AG09309 (cell line): Measurements from ENCODE around the gene ARHGAP23.

Experiments used
- DNase-seq: peaks from one replicate; pipeline ENCODE4 v3.0.0-alpha.2; 2010; ENCODE audit warnings: low read depth
- H3K4me3 ChIP-seq: 2 replicates; pipeline ENCODE4 v1.5.1; 2011; ENCODE audit warnings: mild to moderate bottlenecking, low read depth, low read length, moderate library complexity; ENCODE audit not compliant: control insufficient read depth
- TF ChIP-seq, protein P1 (sequence below): IDR thresholded peaks from 2 replicates; pipeline ENCODE4 v1.5.1; 2011; ENCODE audit warnings: mild to moderate bottlenecking, low read depth, low read length, inconsistent platforms; ENCODE audit not compliant: insufficient read depth, control insufficient read depth; ENCODE audit errors: missing control alignments

The ARHGAP23 gene

GRCh38 chr17:38417210-38417951 is 10.9 kb upstream of the ARHGAP23 start:
- no peak for DNase-seq
- TF ChIP-seq, protein P1, sequence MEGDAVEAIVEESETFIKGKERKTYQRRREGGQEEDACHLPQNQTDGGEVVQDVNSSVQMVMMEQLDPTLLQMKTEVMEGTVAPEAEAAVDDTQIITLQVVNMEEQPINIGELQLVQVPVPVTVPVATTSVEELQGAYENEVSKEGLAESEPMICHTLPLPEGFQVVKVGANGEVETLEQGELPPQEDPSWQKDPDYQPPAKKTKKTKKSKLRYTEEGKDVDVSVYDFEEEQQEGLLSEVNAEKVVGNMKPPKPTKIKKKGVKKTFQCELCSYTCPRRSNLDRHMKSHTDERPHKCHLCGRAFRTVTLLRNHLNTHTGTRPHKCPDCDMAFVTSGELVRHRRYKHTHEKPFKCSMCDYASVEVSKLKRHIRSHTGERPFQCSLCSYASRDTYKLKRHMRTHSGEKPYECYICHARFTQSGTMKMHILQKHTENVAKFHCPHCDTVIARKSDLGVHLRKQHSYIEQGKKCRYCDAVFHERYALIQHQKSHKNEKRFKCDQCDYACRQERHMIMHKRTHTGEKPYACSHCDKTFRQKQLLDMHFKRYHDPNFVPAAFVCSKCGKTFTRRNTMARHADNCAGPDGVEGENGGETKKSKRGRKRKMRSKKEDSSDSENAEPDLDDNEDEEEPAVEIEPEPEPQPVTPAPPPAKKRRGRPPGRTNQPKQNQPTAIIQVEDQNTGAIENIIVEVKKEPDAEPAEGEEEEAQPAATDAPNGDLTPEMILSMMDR = no peak
- H3K4me3 ChIP-seq = no peak overlapping the region

- no peak for DNase-seq
- TF ChIP-seq, protein P1 = no peak
- H3K4me3 ChIP-seq = no peak overlapping the region
Measured at GRCh38 chr17:38418062-38418692, 10.1 kb upstream of the ARHGAP23 start.

GRCh38 chr17:38418693-38419507 is 9.4 kb upstream of the ARHGAP23 start:
- no peak overlapping the region; the same call in 1 of the 2 replicates for H3K4me3 ChIP-seq
- no peak for DNase-seq
- TF ChIP-seq, protein P1 = no peak

DNA sequence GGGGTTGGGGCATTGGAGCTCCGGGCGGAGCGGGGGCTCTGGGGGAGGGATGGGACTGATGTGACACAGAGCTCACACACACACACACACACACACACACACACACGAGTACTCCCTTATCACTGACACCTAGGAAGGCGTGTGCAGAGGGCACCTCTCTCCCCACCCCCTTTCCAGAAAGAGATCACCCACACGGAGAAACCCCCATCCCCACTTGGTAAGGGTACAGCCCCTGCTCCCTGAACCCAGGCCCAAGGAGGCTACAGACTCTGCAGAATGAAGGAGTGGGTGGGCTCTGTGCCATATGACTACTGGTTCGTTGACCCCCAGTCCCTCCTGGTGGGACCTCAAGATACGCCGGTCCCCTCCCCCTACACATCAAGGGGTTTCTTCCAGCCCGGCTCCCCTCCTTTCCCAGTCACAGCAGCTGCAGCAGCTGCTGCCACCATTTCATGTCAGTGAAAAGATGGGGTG is 8.7 kb upstream of the ARHGAP23 start:
- no peak overlapping the region for H3K4me3 ChIP-seq
- DNase-seq = no peak
- TF ChIP-seq, protein P1 = no peak

GRCh38 chr17:38420518-38420917 is 7.7 kb upstream of the ARHGAP23 start:
- DNase-seq = no peak
- no peak overlapping the region for H3K4me3 ChIP-seq
- TF ChIP-seq, protein P1 = no peak

- TF ChIP-seq, protein P1 = no peak
- DNase-seq = no peak
- no peak overlapping the region for H3K4me3 ChIP-seq
Measured at GRCh38 chr17:38421171-38421841, 7.0 kb upstream of the ARHGAP23 start.
